Skeletal muscle satellite cell (primary cell): Measurements from ENCODE around the gene PARD6B.
"Not testable (repeated sequence)": the region's sequence is repeated elsewhere in the genome, so short reads cannot be mapped to it uniquely, and the experiment has no call there.

Experiments
- H3K27me3 ChIP-seq: 2 replicates; pipeline ENCODE4 v1.7.0; 2013; ENCODE audit warnings: low read length; ENCODE audit not compliant: control insufficient read depth, insufficient read depth
- H3K36me3 ChIP-seq: 2 replicates; pipeline ENCODE4 v1.7.0; 2013; ENCODE audit warnings: mild to moderate bottlenecking, control low read depth, low read length; ENCODE audit not compliant: insufficient read depth
- H3K4me1 ChIP-seq: 2 replicates; pipeline ENCODE4 v1.7.0; 2013; ENCODE audit warnings: low read length; ENCODE audit not compliant: control insufficient read depth, insufficient read depth
- H3K4me2 ChIP-seq: 2 replicates; pipeline ENCODE4 v1.7.0; 2013; ENCODE audit warnings: mild to moderate bottlenecking, low read length
- H3K4me3 ChIP-seq: 2 replicates; pipeline ENCODE4 v1.7.0; 2013; ENCODE audit warnings: low read length
- H3K9ac ChIP-seq: 2 replicates; pipeline ENCODE4 v1.7.0; 2013; ENCODE audit warnings: mild to moderate bottlenecking, low read depth, low read length, moderate library complexity
- H3K9me3 ChIP-seq: replicated peaks from 2 replicates; pipeline ENCODE4 v1.7.0; 2013; ENCODE audit warnings: mild to moderate bottlenecking, control low read depth, low read length

Gene PARD6B

DNA sequence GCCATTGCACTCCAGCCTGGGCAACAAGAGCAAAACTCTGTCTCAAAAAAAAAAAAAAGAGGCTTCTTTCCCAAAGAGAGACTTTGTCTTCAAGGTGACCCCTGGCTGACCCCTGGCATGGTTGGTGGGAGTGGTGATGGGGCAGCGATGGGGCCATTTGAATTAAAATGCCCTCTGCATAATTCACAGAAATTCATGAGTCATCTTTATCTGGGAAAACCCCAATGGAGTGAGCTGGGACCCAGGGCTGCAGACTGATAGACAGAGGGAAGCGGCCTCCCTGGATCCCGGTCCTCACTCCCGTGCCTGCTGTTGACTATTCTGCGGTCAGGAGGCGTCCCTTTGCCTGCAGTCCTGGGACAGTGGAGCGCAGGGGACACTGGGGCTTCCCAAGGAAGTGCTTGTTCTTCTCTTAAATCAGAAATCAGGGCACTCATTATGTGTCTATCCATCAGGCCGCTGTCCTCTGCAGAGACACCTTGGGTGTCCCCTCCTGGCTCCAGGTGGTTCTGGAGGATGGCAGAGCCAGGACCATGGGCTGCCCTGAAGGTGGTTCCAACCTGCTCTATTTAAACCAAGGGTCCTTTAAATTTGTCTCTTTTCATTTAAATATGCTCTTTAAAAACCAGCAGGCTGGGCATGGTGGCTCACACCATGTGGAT is 40.2 kb downstream of the PARD6B start:
- H3K9me3 ChIP-seq, H3K4me3 ChIP-seq, H3K36me3 ChIP-seq, H3K9ac ChIP-seq, H3K4me2 ChIP-seq, H3K4me1 ChIP-seq, H3K27me3 ChIP-seq: not testable (repeated sequence)

DNA sequence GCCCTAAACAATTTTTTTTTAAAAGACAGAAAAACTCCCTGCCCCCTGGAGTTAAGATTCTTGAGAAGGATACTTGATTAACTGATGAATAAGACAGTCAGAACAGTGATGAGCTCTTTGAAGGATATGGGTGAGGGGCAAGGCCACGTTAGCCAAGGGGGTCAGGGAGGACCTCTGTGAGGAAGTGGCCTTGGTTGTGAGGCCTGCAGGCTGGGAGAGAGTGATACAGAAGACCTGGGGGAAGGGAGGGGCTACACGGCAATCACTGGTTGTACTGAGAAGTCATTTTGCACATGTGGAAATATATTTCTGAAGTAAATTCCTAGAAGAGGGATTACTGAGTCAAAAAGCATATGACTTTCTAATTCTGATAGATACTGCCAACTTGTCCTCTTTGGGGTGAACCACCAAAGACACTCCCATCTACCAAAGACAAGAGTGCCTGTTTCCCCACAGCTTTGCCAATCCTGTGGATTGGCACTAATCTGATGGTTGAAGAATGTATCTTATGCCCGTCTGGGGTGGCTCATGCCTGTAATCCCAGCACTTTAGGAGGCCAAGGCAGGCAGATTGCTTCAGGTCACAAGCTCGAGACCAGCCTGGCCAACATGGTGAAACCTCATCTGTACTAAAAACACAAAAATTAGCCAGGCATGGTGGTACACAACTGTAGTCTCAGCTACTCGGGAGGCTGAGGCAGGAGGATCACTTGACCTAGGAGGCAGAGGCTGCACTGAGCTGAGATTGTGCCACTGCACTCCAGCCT is 41.2 kb downstream of the PARD6B start:
- Histone ChIP-seq H3K9me3 (no peaks in the 10 kb centered on the region), H3K4me3 (no peak overlapping the region), H3K27me3 (peaks cover 10% of the 10 kb centered on the region)

DNA sequence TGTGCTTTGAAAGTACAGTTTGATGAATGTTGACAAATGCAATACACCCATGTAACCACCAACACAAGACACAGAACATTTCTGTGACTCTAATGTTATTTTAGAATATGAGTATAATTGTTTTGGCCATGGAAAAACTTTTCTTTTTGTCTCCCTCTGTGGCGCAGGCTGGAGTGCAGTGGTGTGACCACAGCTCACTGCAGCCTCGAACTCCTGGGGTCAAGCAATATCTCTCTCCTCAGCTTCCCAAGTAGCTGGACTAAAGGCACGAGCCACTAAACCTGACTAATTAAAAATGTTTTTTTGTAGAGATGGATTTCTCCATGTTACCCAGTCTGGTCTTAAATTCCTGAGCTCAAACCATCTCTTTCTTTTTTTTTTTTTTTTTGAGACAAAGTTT is 43.1 kb downstream of the PARD6B start:
- H3K27me3 ChIP-seq: peaks cover 15% of the 10 kb centered on the region
- no peak overlapping the region for H3K9ac ChIP-seq
- no peaks in the 10 kb centered on the region for H3K4me1 ChIP-seq
- no peak overlapping the region for H3K4me2 ChIP-seq
- H3K9me3 ChIP-seq: no peaks in the 10 kb centered on the region
- no peaks in the 10 kb centered on the region for H3K36me3 ChIP-seq
- H3K4me3 ChIP-seq: no peak overlapping the region

More for the DNA sequence above, 41.2 kb downstream of the PARD6B start:
- Histone ChIP-seq H3K9ac (no peak overlapping the region), H3K4me2 (no peak overlapping the region), H3K4me1 (no peaks in the 10 kb centered on the region), H3K36me3 (no peaks in the 10 kb centered on the region)

DNA sequence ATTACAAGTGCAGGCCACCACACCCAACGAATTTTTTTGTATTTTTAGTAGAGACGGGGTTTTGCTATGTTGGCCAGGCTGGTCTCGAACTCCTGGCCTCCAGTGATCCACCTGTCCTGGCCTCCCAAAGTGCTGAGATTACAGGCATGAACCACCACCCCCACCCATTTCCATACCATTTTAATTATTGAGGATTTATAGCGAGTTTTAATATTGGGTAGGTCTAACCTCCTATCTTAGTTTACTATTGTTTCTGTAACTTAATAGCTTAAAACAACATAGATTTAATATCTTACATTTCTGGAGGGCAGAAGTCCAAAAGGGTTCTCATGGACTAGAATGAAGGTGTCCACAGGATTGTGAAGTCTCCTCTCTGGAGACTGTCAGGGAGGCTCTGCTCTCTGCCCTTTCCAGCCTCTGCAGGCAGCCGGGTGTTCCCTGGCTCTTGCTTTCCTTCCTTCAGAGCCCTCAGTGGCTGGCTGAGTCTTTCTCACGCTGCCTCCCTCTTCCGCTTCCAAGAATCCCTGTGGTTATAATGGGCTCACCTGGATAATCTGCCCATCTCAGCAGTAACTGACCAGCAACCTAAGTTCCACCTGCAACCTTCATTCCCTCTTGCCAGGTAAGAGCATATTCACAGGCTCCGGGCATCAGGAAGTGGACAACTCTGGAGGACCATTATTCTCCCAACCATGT is 44.9 kb downstream of the PARD6B start:
- H3K4me1 ChIP-seq: no peaks in the 10 kb centered on the region
- H3K9me3 ChIP-seq: no peaks in the 10 kb centered on the region
- no peak overlapping the region for H3K9ac ChIP-seq
- no peaks in the 10 kb centered on the region for H3K36me3 ChIP-seq
- H3K4me3 ChIP-seq: no peak overlapping the region
- H3K27me3 ChIP-seq: peaks cover 27% of the 10 kb centered on the region
- H3K4me2 ChIP-seq: no peak overlapping the region

DNA sequence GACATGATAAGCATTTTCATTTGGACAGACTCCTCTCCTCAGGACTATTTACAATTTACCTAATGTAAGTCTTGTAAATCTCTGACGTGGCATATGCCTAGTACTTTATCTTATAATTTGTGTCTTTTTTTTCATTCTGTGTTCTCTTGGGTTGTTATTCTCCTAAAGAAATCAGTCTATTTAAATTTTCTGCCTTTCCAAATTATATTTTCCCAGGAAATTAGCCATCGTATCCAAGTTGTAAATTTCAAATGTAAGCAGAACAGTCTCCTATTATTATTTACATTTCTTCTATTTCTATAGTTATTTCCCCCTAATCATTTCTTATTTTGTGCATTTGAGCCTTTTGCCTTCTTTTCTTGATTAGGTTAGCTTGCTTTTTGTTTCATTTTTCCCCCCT is 46.0 kb downstream of the PARD6B start:
- Histone ChIP-seq H3K4me3 (no peak overlapping the region), H3K27me3 (peaks cover 28% of the 10 kb centered on the region), H3K4me1 (no peaks in the 10 kb centered on the region), H3K4me2 (no peak overlapping the region), H3K36me3 (no peaks in the 10 kb centered on the region), H3K9me3 (no peaks in the 10 kb centered on the region), H3K9ac (no peak overlapping the region)

DNA sequence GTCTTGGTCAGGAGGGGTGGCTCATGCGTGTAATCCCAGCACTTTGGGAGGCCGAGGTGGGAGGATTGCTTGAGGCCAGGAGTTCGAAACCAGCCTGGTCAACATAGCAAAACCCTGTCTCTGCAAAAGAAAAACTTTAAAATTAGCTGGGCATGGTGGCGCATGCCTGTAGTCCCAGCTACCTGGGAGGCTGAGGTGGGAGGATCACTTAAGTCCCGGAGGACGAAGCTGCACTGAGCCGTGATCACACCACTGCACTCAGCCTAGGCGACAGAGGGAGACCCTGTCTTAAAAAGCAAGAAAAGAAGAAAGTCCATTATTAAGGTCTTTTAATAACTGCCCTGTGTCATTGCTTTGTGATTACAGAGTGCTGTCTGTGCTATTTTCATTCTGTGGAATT is 47.6 kb downstream of the PARD6B start:
- H3K36me3 ChIP-seq, H3K4me1 ChIP-seq, H3K9me3 ChIP-seq, H3K4me2 ChIP-seq, H3K9ac ChIP-seq, H3K4me3 ChIP-seq: not testable (repeated sequence)
- H3K27me3 ChIP-seq: peaks cover 28% of the 10 kb centered on the region

DNA sequence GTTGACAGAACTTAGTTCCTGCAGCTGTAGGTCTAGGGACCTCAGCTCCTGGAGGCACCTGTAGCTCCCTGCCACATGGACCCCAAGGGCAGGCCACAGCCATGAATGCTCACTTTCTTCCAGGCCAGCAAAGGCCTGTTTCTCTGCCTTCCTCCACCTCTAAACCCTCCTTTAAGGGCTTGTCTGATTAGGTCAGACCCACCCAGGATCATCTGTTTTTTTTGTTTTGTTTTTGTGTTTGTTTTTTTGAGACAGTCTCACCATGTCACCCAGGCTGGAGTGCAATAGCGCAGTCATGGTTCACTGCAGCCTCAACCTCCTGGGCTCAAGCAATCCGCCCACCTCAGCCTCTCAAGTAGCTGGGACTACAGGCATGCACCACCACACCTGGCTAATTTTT is 52.0 kb downstream of the PARD6B start:
- Histone ChIP-seq H3K36me3 (no peaks in the 10 kb centered on the region), H3K9me3 (no peaks in the 10 kb centered on the region), H3K4me1 (peaks cover 3% of the 10 kb centered on the region), H3K27me3 (peaks cover 18% of the 10 kb centered on the region), H3K4me2 (no peak overlapping the region), H3K4me3 (no peak overlapping the region), H3K9ac (no peak overlapping the region)

DNA sequence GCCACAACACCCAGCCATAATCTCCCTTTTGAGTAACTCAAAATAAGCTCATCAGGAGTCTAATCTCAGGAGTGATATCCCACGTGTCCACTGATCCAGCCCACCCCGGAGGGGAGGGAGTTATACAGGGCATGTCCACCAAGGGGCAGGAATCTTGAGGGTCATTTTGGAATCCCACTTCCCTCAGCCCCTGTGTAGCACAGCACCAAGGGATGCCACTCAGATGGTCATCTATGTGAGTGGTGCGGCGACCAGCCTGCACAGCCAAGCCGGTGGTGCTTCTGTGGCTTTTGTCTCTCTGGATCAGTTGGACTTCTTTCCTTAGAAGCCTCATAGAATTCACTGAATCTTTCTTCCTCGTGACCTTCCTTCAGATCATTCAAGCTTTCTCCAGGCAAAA is 52.5 kb downstream of the PARD6B start:
- Histone ChIP-seq H3K36me3 (no peaks in the 10 kb centered on the region), H3K27me3 (peaks cover 18% of the 10 kb centered on the region), H3K4me2 (no peak overlapping the region), H3K9ac (no peak overlapping the region), H3K4me3 (no peak overlapping the region), H3K9me3 (no peaks in the 10 kb centered on the region), H3K4me1 (peaks cover 3% of the 10 kb centered on the region)

DNA sequence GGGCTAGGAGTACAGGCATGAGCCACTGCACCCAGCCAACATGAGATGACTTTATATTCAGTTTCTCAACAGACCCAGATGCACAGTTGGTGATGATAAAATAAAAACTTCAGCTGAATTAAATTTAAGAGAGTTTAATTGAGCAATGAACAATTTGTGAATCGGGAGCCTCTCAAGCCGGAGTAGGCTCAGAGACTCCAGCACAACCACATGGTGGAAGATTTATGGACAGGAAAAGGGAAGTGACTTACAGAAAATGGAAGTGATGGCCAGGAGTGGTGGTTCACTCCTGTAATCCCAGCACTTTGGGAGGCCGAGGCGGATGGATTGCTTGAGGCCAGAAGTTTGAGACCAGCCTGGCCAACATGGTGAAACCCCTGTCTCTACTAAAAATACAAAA is 53.1 kb downstream of the PARD6B start:
- no peaks in the 10 kb centered on the region for H3K9me3 ChIP-seq
- no peak overlapping the region for H3K9ac ChIP-seq
- no peaks in the 10 kb centered on the region for H3K36me3 ChIP-seq
- peaks cover 14% of the 10 kb centered on the region for H3K27me3 ChIP-seq
- H3K4me2 ChIP-seq: no peak overlapping the region
- no peak overlapping the region for H3K4me3 ChIP-seq
- peaks cover 3% of the 10 kb centered on the region for H3K4me1 ChIP-seq

DNA sequence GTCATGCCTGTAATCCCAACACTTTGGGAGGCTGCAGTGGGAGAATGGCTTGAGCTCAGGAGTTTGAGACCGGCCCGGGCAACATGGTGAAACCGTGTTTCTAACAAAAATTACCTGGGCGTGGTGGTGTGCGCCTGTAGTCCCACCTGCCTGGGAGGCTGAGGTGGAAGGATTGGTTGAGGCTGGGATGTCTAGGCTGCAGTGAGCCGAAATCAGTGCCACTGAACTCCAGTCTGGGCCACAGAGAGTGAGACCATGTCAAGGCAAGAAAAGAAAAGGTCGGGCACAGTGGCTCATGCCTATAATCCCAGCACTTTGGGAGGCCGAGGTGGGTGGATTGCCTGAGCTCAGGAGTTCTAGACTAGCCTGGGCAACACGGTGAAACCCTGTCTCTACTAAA is 55.3 kb downstream of the PARD6B start:
- H3K9me3 ChIP-seq: no peaks in the 10 kb centered on the region
- peaks cover 14% of the 10 kb centered on the region for H3K4me1 ChIP-seq
- no peak overlapping the region for H3K4me2 ChIP-seq
- no peaks in the 10 kb centered on the region for H3K27me3 ChIP-seq
- no peaks in the 10 kb centered on the region for H3K36me3 ChIP-seq
- H3K9ac ChIP-seq: no peak overlapping the region
- H3K4me3 ChIP-seq: no peak overlapping the region

DNA sequence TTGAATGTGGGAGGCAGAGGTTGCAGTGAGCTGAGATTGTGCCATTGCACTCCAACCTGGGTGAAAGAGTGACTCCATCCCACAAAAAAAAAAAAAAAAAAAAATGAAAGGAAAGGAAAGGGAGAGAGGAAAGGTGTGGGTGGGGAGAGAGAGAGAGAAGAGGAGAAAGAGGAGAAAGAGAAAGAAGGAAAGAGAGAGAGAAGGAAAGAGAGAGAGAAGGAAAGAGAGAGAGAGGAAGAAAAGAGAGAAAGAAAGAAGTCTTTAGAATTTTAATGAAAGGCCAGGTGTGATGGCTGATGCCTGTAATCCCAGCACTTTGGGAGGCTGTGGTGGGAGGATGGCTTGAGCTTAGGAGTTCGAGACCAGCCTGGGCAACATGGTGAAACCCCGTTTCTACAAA is 55.8 kb downstream of the PARD6B start:
- no peak overlapping the region for H3K4me2 ChIP-seq
- no peak overlapping the region for H3K9ac ChIP-seq
- no peaks in the 10 kb centered on the region for H3K9me3 ChIP-seq
- peaks cover 14% of the 10 kb centered on the region for H3K4me1 ChIP-seq
- no peaks in the 10 kb centered on the region for H3K27me3 ChIP-seq
- no peaks in the 10 kb centered on the region for H3K36me3 ChIP-seq
- no peak overlapping the region for H3K4me3 ChIP-seq
